B cell (primary cell): ENCODE measurements around the gene RGS6. TPM values are rescaled to one million over a fixed set of nuclear protein-coding genes. Genes with fewer than 3 reads are reported as not detected.

Experiments used
- ATAC-seq: fragments of 200-7000 bp; cut with Tn5 transposase; one replicate; pipeline ENCODE4 v1.10.0; 2021; ENCODE audit warnings: low read depth, mild to moderate bottlenecking, moderate number of reproducible peaks, moderate library complexity
- CTCF ChIA-PET: fragments of 350-600 bp; sonication (Branson Sonifier 250); formaldehyde crosslinking; loops from one replicate; lab custom pipeline; 2021; ENCODE audit warnings: antibody characterized with exemption, inconsistent platforms; lab: Charles Lee
- POLR2A ChIA-PET: fragments of 350-600 bp; sonication (Branson Sonifier 250); formaldehyde crosslinking; loops from one replicate; lab custom pipeline; 2021; ENCODE audit warnings: antibody characterized with exemption; lab: Charles Lee
- DNase-seq: peaks from one replicate; pipeline ENCODE4 v3.0.0; 2013
- H2AFZ ChIP-seq: 2 replicates; pipeline ENCODE4 v1.6.1; 2012; ENCODE audit warnings: mild to moderate bottlenecking, low read depth, low read length; ENCODE audit not compliant: insufficient read depth, poor library complexity, severe bottlenecking
- H3K27ac ChIP-seq, 2 donors: 1 replicate in 1 of 2; 2 replicates in 1 of 2; pipeline ENCODE4 v1.5.1; 2012 to 2013; ENCODE audit warnings: low read length in 2 of 2, mild to moderate bottlenecking in 2 of 2, moderate library complexity in 1 of 2
- H3K27me3 ChIP-seq, 4 experiments: fragments of 200-600 bp in 1 of 4; sonication (generic) in 1 of 4; replicated peaks in 1 of 4; 1 replicate in 2 of 4; 2 replicates in 2 of 4; pipeline versions ENCODE4 v1.6.1 to v1.7.0; 2013 to 2016; ENCODE audit warnings: low read length in 3 of 4, mild to moderate bottlenecking in 2 of 4, mixed read lengths in 1 of 4, moderate library complexity in 1 of 4; ENCODE audit not compliant: insufficient read depth in 4 of 4, control insufficient read depth in 3 of 4; ENCODE audit errors: control extremely low read depth in 1 of 4
- H3K36me3 ChIP-seq, 2 experiments: replicated peaks in 1 of 2; 1 replicate in 1 of 2; 2 replicates in 1 of 2; pipeline versions ENCODE4 v1.6.1 to v1.7.1; 2013; ENCODE audit warnings: low read length in 1 of 2; ENCODE audit not compliant: insufficient read depth in 2 of 2, control insufficient read depth in 1 of 2; ENCODE audit errors: control extremely low read depth in 1 of 2, extremely low read depth in 1 of 2
- H3K4me1 ChIP-seq, 2 donors: fragments of 200-600 bp in 1 of 2; sonication (generic) in 1 of 2; 1 replicate in 1 of 2; 2 replicates in 1 of 2; pipeline versions ENCODE4 v1.5.1 to v1.6.1; 2013 to 2017; ENCODE audit warnings: low read length in 2 of 2; ENCODE audit not compliant: control insufficient read depth in 2 of 2, insufficient read depth in 2 of 2
- H3K4me2 ChIP-seq: replicated peaks from 2 replicates; pipeline ENCODE3; 2012; ENCODE audit warnings: mild to moderate bottlenecking, low read depth, low read length; ENCODE audit not compliant: poor library complexity, severe bottlenecking
- H3K4me3 ChIP-seq, 5 experiments: fragments of 200-600 bp in 1 of 5; sonication (generic) in 1 of 5; 1 replicate in 3 of 5; 2 replicates in 2 of 5; pipeline versions ENCODE4 v1.5.1 to v1.7.0; 2011 to 2016; ENCODE audit warnings: low read length in 4 of 5, mild to moderate bottlenecking in 4 of 5, low read depth in 2 of 5, control low read depth in 1 of 5, moderate library complexity in 1 of 5; ENCODE audit not compliant: insufficient read depth in 1 of 5; ENCODE audit errors: control extremely low read depth in 1 of 5, extremely low read depth in 1 of 5
- H3K79me2 ChIP-seq: fragments of 200-600 bp; sonication (generic); one replicate; pipeline ENCODE4 v1.6.0; 2016; ENCODE audit warnings: low read length; ENCODE audit not compliant: control insufficient read depth, insufficient read depth
- H3K9ac ChIP-seq: fragments of 200-600 bp; sonication (generic); 2 replicates; pipeline ENCODE4 v1.6.1; 2017; ENCODE audit warnings: mild to moderate bottlenecking, low read length, moderate library complexity
- H3K9me3 ChIP-seq, 3 donors: one replicate each; pipeline versions ENCODE4 v1.6.1 to v1.7.1; 2013; ENCODE audit warnings: low read length in 2 of 3; ENCODE audit not compliant: control insufficient read depth in 2 of 3, insufficient read depth in 1 of 3; ENCODE audit errors: control extremely low read depth in 1 of 3
- H4K20me1 ChIP-seq: 2 replicates; pipeline ENCODE4 v1.6.0; 2012; ENCODE audit warnings: mild to moderate bottlenecking, low read length; ENCODE audit not compliant: insufficient read depth, control insufficient read depth, poor library complexity, severe bottlenecking
- H3K27ac Mint-ChIP-seq: one replicate; pipeline ENCODE4 v1.8.0; 2021; ENCODE audit warnings: mixed read lengths
- H3K27me3 Mint-ChIP-seq: one replicate; pipeline ENCODE4 v1.8.0; 2021; ENCODE audit warnings: mixed read lengths
- H3K4me1 Mint-ChIP-seq: one replicate; pipeline ENCODE4 v1.8.0; 2021; ENCODE audit warnings: mixed read lengths
- H3K4me3 Mint-ChIP-seq: one replicate; pipeline ENCODE4 v1.8.0; 2021; ENCODE audit warnings: mixed read lengths
- H3K9me3 Mint-ChIP-seq: one replicate; pipeline ENCODE4 v1.8.0; 2022; ENCODE audit warnings: mixed read lengths; ENCODE audit not compliant: insufficient read depth
- EZH2 ChIP-seq: IDR thresholded peaks from 2 replicates; pipeline ENCODE4 v1.6.1; 2012; ENCODE audit warnings: borderline replicate concordance, low read depth, mild to moderate bottlenecking, moderate library complexity, low read length; ENCODE audit not compliant: insufficient read depth, poor library complexity, severe bottlenecking
- WGBS: methylation state at CpG from one replicate; pipeline ENCODE4 v1.1.5; 2013; ENCODE audit warnings: missing lambda C conversion rate; ENCODE audit not compliant: insufficient coverage; 5-methylcytosine and 5-hydroxymethylcytosine counted together
- intact Hi-C: fragments of 100-400 bp; cut with micrococcal nuclease; formaldehyde crosslinking; loops from one replicate; pipeline ENCODE4 v1.10.0; 2022
- polyA plus RNA-seq: library from polyadenylated mRNA; depleted of rRNA; stranded (reverse); fragments of >200 nt; gene quantifications from 2 replicates; pipeline ENCODE4 v1.2.3, GENCODE V29; 2012
- total RNA-seq, 2 donors: library from RNA; stranded (reverse); fragments of 120-200 nt in 1 of 2; gene quantifications; 1 replicate in 1 of 2; 2 replicates in 1 of 2; pipeline versions ENCODE4 v1.2.3 to v1.2.4, GENCODE V29; 2013 to 2022
- TF ChIP-seq, protein P1 (sequence below): fragments of 200-600 bp; IDR thresholded peaks from one replicate; pipeline ENCODE4 v1.8.0; 2022; ENCODE audit warnings: antibody characterized with exemption, mild to moderate bottlenecking

RGS6 gene
- total and polyA plus RNA-seq, 2 donors (not counting 1 experiment from before 2014, with no cell fraction given), result 0.07 TPM; not detected in 1

DNA sequence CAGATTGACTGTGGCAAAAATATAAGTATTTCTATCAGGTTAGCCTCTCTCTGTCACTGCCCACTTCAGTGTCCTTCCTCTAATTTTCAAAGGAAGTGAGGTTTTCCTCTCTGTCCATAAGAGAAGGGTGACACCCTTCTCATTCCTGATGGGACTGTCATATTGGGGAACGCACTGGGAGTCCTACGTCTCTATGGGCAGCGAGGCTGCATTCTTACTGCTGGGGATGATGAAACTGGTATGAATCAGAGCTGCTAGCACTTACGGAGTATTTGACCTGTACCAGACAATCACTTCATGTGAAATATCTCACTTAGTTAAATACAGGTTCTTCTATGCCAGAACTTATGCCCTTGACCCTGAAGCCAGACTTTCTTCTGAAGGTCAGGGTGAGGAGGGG lies 525.4 kb downstream of the RGS6 start:
- Histone ChIP-seq H4K20me1 (no peaks in the 10 kb centered on the region), H3K27me3 (peaks cover 0 to 4% (median 0%) of the 10 kb centered on the region in 4 experiments), H3K4me2 (no peak overlapping the region), H3K79me2 (no peaks in the 10 kb centered on the region), H2AFZ (no peak overlapping the region), H3K4me1 (no peaks in the 10 kb centered on the region), H3K27ac (no peak overlapping the region), H3K4me3 (no peak overlapping the region), H3K9me3 (no peaks in the 10 kb centered on the region), H3K9ac (no peak overlapping the region), H3K36me3 (no peaks in the 10 kb centered on the region)
- ATAC-seq, result no peak
- WGBS, result 80% methylated on average over 1 of the region's 4 CpGs
- intact Hi-C loops, result no loop called here
- Mint-ChIP-seq H3K9me3 (no peaks in the 10 kb centered on the region), H3K27me3 (peaks cover 21% of the 10 kb centered on the region), H3K4me1 (no peaks in the 10 kb centered on the region), H3K4me3 (no peak overlapping the region), H3K27ac (no peak overlapping the region)
- ChIA-PET POLR2A (no interaction called here), CTCF (no interaction called here)
- TF ChIP-seq, protein P1, sequence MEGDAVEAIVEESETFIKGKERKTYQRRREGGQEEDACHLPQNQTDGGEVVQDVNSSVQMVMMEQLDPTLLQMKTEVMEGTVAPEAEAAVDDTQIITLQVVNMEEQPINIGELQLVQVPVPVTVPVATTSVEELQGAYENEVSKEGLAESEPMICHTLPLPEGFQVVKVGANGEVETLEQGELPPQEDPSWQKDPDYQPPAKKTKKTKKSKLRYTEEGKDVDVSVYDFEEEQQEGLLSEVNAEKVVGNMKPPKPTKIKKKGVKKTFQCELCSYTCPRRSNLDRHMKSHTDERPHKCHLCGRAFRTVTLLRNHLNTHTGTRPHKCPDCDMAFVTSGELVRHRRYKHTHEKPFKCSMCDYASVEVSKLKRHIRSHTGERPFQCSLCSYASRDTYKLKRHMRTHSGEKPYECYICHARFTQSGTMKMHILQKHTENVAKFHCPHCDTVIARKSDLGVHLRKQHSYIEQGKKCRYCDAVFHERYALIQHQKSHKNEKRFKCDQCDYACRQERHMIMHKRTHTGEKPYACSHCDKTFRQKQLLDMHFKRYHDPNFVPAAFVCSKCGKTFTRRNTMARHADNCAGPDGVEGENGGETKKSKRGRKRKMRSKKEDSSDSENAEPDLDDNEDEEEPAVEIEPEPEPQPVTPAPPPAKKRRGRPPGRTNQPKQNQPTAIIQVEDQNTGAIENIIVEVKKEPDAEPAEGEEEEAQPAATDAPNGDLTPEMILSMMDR, result no peak
- TF ChIP-seq EZH2, result no peak
- no peak for DNase-seq

DNA sequence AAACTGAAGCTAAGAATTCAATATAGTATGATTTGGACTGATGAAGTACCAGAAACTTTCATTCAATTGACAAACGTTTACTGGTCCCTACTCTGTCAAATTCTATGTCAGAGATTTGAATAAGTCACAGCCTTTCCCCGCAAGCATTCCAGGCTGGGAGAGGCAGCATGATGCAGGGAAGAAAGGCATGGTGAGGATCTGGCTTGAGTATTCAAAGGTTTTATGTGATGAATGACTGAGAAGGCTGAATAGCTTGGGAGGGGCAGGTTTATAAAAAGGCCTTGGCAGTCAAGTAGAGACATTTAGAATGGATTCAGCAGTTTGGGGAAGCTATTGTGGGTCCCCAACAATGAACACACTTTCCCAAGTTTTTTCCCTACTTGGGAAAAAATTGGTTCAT lies 529.8 kb downstream of the RGS6 start:
- Mint-ChIP-seq H3K27ac (no peak overlapping the region), H3K4me3 (no peak overlapping the region), H3K4me1 (no peaks in the 10 kb centered on the region), H3K27me3 (peaks cover 30% of the 10 kb centered on the region), H3K9me3 (peaks cover 11% of the 10 kb centered on the region)
- Histone ChIP-seq H3K27me3 (no peaks in the 10 kb centered on the region), H3K4me2 (no peak overlapping the region), H4K20me1 (no peaks in the 10 kb centered on the region), H3K9ac (no peak overlapping the region), H3K4me1 (no peaks in the 10 kb centered on the region), H2AFZ (no peak overlapping the region), H3K9me3 (peaks cover 0 to 11% (median 2%) of the 10 kb centered on the region in 3 donors), H3K27ac (no peak overlapping the region), H3K79me2 (no peaks in the 10 kb centered on the region), H3K4me3 (no peak overlapping the region), H3K36me3 (no peaks in the 10 kb centered on the region)
- ATAC-seq (no peak), DNase-seq (no peak)
- ChIA-PET CTCF (no interaction called here), POLR2A (no interaction called here)
- intact Hi-C loops, result no loop called here
- 100% methylated on average over 2 of the region's 2 CpGs for WGBS
- TF ChIP-seq, protein P1, result no peak
- no peak for TF ChIP-seq EZH2
